ENCODE results near the gene BCL2L1.
A peak's percentile ranks its signal among the peaks of the same experiment; 100 is the strongest.

BCL2L1 gene

GRCh38 chr20:31720486-31721407 is 1.9 kb downstream of the BCL2L1 start:
- H3K4me3 ChIP-seq (ENCODE audit: low read depth, low read length), result peak overlapping the region; percentile 76
- in situ Hi-C loops (cut with HindIII; ENCODE audit: low sequenced_read_pairs), result no loop called here
- no peak for DNase-seq (ENCODE audit: low read depth)
- TF ChIP-seq, protein P1, sequence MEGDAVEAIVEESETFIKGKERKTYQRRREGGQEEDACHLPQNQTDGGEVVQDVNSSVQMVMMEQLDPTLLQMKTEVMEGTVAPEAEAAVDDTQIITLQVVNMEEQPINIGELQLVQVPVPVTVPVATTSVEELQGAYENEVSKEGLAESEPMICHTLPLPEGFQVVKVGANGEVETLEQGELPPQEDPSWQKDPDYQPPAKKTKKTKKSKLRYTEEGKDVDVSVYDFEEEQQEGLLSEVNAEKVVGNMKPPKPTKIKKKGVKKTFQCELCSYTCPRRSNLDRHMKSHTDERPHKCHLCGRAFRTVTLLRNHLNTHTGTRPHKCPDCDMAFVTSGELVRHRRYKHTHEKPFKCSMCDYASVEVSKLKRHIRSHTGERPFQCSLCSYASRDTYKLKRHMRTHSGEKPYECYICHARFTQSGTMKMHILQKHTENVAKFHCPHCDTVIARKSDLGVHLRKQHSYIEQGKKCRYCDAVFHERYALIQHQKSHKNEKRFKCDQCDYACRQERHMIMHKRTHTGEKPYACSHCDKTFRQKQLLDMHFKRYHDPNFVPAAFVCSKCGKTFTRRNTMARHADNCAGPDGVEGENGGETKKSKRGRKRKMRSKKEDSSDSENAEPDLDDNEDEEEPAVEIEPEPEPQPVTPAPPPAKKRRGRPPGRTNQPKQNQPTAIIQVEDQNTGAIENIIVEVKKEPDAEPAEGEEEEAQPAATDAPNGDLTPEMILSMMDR (IDR thresholded peaks at IDR 0.05; ENCODE audit: low read depth, low read length, missing control alignments), result peak; percentile 13

DNA sequence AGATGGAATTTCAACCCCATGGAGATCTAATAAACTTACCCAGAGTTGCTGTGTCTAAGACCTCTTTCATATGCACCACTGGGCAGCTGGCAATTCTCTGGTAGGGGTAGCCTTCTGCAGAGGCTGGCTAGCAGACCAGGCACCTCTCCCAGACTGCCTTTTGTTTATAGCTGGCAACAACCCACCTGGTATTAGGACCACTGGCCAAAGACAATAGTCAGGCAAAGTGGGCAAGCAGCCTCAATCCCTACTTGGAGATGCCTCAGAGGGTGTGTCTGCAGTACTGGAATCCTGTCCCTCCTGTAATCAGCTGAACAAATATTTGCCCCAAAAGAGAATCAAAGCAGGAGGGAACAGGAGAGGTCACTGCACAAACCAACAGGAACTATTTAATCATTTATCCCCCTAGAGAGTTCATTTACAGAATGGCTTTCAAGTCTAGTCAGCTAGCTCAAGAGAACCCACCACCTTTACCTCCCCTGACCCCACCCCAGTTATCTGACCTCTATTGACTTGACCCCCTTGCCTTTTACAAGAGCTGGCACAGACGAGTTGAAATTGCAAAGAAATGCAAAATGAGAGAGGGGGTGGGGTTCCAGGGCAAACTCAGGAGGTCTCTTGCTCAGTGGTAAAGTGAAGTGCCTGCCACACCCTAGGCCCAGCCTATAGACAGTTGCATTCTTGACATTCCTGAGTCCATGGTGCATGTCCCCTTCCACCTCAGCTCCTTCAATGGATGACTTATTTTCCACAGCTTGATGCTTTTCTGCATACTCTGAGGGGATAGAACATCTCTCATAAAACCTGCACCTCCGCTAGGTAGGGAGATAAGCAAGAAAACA is 2.8 kb downstream of the BCL2L1 start:
- TF ChIP-seq, protein P1 (IDR thresholded peaks at IDR 0.05; ENCODE audit: low read depth, low read length, missing control alignments), result no peak
- in situ Hi-C loops (cut with HindIII; ENCODE audit: low sequenced_read_pairs), result no loop called here
- H3K4me3 ChIP-seq (ENCODE audit: low read depth, low read length), result peak overlapping the region; percentile 76
- no peak for DNase-seq (ENCODE audit: low read depth)

DNA sequence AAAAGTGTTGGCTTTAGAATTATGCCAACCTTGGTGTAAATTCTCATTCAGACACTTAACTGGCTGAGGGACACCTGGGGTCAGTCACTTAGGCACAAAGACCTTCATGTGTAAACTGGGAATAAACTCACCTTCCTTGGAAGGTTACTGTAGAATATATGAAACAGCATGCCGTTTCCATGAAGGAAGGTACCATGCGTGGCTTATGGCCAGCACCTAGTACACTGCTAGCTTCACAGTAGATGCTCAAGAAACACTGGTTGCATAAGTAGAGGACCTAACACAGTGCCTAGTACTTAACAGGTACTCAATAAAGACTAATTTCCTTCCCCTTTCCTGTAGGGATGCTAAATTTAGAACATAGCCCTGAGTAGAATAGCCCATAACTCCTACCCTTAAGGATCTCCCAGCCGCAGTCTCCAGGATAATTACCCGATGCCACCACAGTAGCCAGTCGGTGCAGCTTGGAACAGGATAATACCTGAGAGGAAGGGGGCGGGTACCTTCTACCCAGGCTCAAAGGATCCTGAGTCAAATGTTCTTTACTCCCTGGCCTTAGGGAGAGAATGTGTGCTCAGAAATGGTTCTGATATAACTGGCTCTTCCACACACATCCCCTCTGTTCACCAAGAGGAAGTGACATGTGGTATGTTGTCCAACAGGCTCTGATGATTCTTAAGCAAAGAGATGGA is 3.6 kb downstream of the BCL2L1 start:
- DNase-seq (ENCODE audit: low read depth), result no peak
- TF ChIP-seq, protein P1 (IDR thresholded peaks at IDR 0.05; ENCODE audit: low read depth, low read length, missing control alignments), result no peak
- in situ Hi-C loops (cut with HindIII; ENCODE audit: low sequenced_read_pairs), result no loop called here
- H3K4me3 ChIP-seq (ENCODE audit: low read depth, low read length), result peak overlapping the region; percentile 76

- H3K4me3 ChIP-seq (ENCODE audit: low read depth, low read length), result peak overlapping the region; percentile 1
- DNase-seq (ENCODE audit: low read depth), result no peak
- TF ChIP-seq, protein P1 (IDR thresholded peaks at IDR 0.05; ENCODE audit: low read depth, low read length, missing control alignments), result no peak
- in situ Hi-C loops (cut with HindIII; ENCODE audit: low sequenced_read_pairs), result no loop called here
Measured at GRCh38 chr20:31717478-31718201, 5.0 kb downstream of the BCL2L1 start.

DNA sequence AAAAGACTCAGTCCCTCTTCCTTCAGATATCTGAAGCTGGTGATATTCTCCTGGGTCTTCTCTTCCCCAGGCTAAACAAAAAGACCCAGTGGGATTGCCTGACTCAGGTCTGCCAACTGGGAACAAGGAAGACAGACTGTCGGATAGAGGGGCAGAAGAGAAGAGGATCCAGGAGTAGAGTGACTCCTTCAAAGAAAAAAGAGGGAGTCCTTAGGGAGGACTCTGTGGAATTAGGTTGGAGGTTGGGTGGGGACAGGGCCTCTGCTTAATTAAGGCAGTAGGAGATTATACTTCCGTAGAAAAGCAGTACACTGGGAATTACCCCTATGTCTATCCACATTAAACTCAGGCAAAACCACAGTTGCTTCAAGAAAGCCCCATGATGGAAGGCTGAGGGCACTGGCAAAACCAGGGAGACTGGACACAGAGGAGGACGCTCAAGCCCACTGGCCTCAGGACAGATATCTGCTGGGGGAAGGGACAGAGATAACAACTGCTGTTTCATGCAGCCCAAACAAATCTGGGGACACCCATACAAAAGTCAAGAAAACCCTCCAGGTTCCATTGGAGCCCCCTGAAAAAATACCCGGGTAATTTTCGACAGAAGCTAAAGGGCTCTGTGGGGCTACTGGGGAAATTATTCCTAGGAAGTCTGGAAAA is 5.7 kb downstream of the BCL2L1 start:
- in situ Hi-C loops (cut with HindIII; ENCODE audit: low sequenced_read_pairs), result no loop called here
- TF ChIP-seq, protein P1 (IDR thresholded peaks at IDR 0.05; ENCODE audit: low read depth, low read length, missing control alignments), result no peak
- H3K4me3 ChIP-seq (ENCODE audit: low read depth, low read length), result peak overlapping the region; percentile 7
- no peak for DNase-seq (ENCODE audit: low read depth)
